ENCODE results near the gene CPNE7. TPM values are rescaled to one million over a fixed set of nuclear protein-coding genes. Genes with fewer than 3 reads are reported as not detected.

Gene CPNE7
- total and polyA plus RNA-seq, 2 of the 8 experiments (the other 6 are each of a cell fraction or from before 2014, with no cell fraction given), result 10.0 to 23.7 TPM

- Histone ChIP-seq H3K23me2 (ENCODE audit: low read depth, low read length) (no peaks in the 10 kb centered on the region), H3K14ac (ENCODE audit: insufficient read length) (no peak overlapping the region), H3K4me2 (ENCODE audit: insufficient read depth in 1 of 2, low read depth in 2 of 2, low read length in 2 of 2) (no peak overlapping the region), H3K27ac (ENCODE audit: low read depth, low read length) (no peak overlapping the region), H2BK15ac (ENCODE audit: low read length) (no peak overlapping the region), H3K27me3 (replicated peaks in 1 of 4; ENCODE audit: control insufficient read depth in 3 of 4, extremely low read depth in 1 of 4, insufficient read depth in 3 of 4, low read length in 3 of 4) (no peaks in the 10 kb centered on the region), H4K5ac (ENCODE audit: insufficient read length, low read depth, low read length) (no peak overlapping the region), H3K79me1 (ENCODE audit: low read depth, low read length) (peaks cover 4% of the 10 kb centered on the region; the same call in 1 of the 2 replicates), H2BK20ac (ENCODE audit: low read length) (no peak overlapping the region), H2AK5ac (ENCODE audit: low read depth, low read length) (no peak overlapping the region), H4K20me1 (replicated peaks in 1 of 2; ENCODE audit: control insufficient read depth in 1 of 2, insufficient read depth in 2 of 2, low read length in 2 of 2) (peaks cover 0 to 7% of the 10 kb centered on the region in 2 experiments), H3K79me2 (ENCODE audit: control insufficient read depth in 1 of 2, insufficient read depth in 2 of 2, low read length in 2 of 2) (no peaks in the 10 kb centered on the region), H3K36me3 (ENCODE audit: control insufficient read depth in 2 of 4, insufficient read depth in 4 of 4, low read length in 3 of 4) (peaks cover 15 to 35% (median 25%) of the 10 kb centered on the region in 4 experiments), H3K56ac (replicated peaks; ENCODE audit: insufficient read length, low read depth, low read length) (no peak overlapping the region), H3K4me3 (ENCODE audit: extremely low read depth in 1 of 4, insufficient read depth in 2 of 4, low read depth in 3 of 4, low read length in 4 of 4) (no peak overlapping the region), H2AFZ (ENCODE audit: low read length) (no peak overlapping the region), H3K9me3 (ENCODE audit: insufficient read depth in 2 of 2, low read depth in 1 of 2, low read length in 1 of 2) (no peaks in the 10 kb centered on the region), H3K18ac (ENCODE audit: extremely low read depth, low read length) (no peak overlapping the region), H3K4me1 (replicated peaks in 1 of 4; ENCODE audit: control insufficient read depth in 3 of 4, insufficient read depth in 4 of 4, low read length in 3 of 4) (no peaks in the 10 kb centered on the region), H3K9ac (replicated peaks in 1 of 4; ENCODE audit: extremely low read depth in 1 of 4, low read depth in 3 of 4, low read length in 3 of 4) (no peak overlapping the region), H3K23ac (ENCODE audit: insufficient read length) (no peak overlapping the region), H3K4ac (replicated peaks; ENCODE audit: insufficient read length, low read depth, low read length) (no peak overlapping the region), H2BK120ac (replicated peaks; ENCODE audit: low read depth, low read length) (no peak overlapping the region), H4K8ac (ENCODE audit: extremely low read depth, insufficient read depth, low read length) (no peak overlapping the region), H2BK5ac (ENCODE audit: low read depth, low read length) (no peak overlapping the region), H2BK12ac (ENCODE audit: low read depth, low read length) (no peak overlapping the region), H4K91ac (replicated peaks; ENCODE audit: insufficient read length, low read length) (no peak overlapping the region)
- CTCF ChIA-PET (ENCODE audit: partially characterized antibody), result interaction anchor here (0.8 to 1.0 kb wide), 2 partner anchors 10 to 56 kb away, joined by 3 read pairs; no protein-coding TSS in a partner anchor
- POLR2A ChIA-PET (ENCODE audit: partially characterized antibody), result interaction anchor here (1.5 kb wide), 1 partner anchor 20 kb away, joined by 3 read pairs; no protein-coding TSS in a partner anchor
- TF ChIP-seq SIX5 (IDR thresholded peaks at IDR 0.05; ENCODE audit: low read depth, low read length) (no peak), ZNF274 (IDR thresholded peaks at IDR 0.05; ENCODE audit: borderline replicate concordance, extremely low read depth, low read length) (no peak)
- no peak for DNase-seq (ENCODE audit: low read depth in 1 of 2, low spot score in 2 of 2)
- 95% methylated on average over 11 of the region's 11 CpGs; no CpG with 5 or more reads in 1 of the 2 experiments for WGBS, 2 experiments (ENCODE audit: extremely low coverage in 1 of 2, insufficient coverage in 1 of 2, insufficient read length in 1 of 2, insufficient replicate concordance in 2 of 2, low coverage in 1 of 2, low lambda C conversion rate in 2 of 2, missing lambda C conversion rate in 1 of 2)
- FAIRE-seq, result no peak
Observed at GRCh38 chr16:89544113-89544512, 31.4 kb upstream of the CPNE7 start.

All from H1 (cell line).